ENCODE measurements around the gene TMEM201.
A peak's percentile ranks its signal among the peaks of the same experiment; 100 is the strongest.

Gene TMEM201

DNA sequence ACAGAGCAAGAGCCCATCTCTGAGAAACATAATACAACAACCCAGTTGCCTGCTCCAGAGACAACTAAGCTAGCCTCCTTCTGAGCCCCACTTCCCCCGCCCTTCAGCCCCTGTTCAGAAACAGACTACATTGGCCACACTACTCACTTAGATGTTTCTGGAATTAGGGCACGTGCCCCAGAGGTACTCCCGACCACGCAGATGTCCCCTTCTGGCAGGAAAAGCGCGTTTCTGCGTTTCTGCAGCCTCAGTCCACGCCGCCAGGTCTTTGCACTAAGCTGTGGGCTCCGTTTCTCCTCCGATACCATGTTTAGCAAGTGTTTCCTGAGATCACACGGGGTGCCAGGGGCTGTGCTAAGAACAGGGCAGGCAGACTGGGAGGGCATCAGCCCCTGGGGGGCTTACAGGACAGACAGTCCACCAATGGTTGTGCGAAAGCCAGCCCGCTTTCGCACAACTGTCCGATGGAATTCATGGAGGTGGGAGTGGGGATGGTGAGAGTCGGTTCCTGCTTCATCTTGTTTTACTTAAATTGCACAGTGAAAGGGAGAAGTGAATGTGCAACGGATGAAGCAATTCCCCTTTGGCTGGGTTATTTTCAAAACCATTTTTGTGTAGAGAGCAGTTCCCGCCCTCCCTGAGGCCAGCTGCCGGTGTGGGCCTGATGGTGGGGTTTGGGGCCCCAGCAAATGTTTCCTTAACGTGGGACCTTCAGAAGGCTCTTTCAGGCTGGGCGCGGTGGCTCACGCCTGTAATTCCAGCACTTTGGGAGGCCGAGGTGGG lies 65.5 kb downstream of the TMEM201 start:
- Histone ChIP-seq H3K79me2 (ENCODE audit: control insufficient read depth, low read length) (peaks cover 53% of the 10 kb centered on the region), H3K27ac (ENCODE audit: low read depth, low read length) (peak overlapping the region; percentile 90), H4K20me1 (ENCODE audit: control insufficient read depth, insufficient read depth, low read depth, low read length) (no peaks in the 10 kb centered on the region), H3K4me3 (ENCODE audit: low read length) (peak overlapping the region; percentile 86), H3K4me1 (ENCODE audit: control insufficient read depth, low read length) (peaks cover 60% of the 10 kb centered on the region), H3K27me3 (ENCODE audit: control insufficient read depth, low read length) (no peaks in the 10 kb centered on the region), H3K9me2 (replicated peaks; ENCODE audit: control insufficient read depth, low read length) (no peaks in the 10 kb centered on the region), H3K4me2 (ENCODE audit: low read length) (peak overlapping the region; percentile 85), H3F3A (ENCODE audit: control insufficient read depth, insufficient read depth) (peaks cover 21% of the 10 kb centered on the region), H3K9me3 (ENCODE audit: control insufficient read depth, insufficient read depth, low read length) (no peaks in the 10 kb centered on the region), H3K36me3 (ENCODE audit: control insufficient read depth, low read length) (no peaks in the 10 kb centered on the region)
- TF ChIP-seq, protein P1, sequence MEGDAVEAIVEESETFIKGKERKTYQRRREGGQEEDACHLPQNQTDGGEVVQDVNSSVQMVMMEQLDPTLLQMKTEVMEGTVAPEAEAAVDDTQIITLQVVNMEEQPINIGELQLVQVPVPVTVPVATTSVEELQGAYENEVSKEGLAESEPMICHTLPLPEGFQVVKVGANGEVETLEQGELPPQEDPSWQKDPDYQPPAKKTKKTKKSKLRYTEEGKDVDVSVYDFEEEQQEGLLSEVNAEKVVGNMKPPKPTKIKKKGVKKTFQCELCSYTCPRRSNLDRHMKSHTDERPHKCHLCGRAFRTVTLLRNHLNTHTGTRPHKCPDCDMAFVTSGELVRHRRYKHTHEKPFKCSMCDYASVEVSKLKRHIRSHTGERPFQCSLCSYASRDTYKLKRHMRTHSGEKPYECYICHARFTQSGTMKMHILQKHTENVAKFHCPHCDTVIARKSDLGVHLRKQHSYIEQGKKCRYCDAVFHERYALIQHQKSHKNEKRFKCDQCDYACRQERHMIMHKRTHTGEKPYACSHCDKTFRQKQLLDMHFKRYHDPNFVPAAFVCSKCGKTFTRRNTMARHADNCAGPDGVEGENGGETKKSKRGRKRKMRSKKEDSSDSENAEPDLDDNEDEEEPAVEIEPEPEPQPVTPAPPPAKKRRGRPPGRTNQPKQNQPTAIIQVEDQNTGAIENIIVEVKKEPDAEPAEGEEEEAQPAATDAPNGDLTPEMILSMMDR (IDR thresholded peaks at IDR 0.05; ENCODE audit: low read depth, low read length, poor library complexity, severe bottlenecking), result no peak
- TF ChIP-seq EZH2phosphoT487 (IDR thresholded peaks at IDR 0.05; ENCODE audit: borderline replicate concordance, low read length), result no peak

DNA sequence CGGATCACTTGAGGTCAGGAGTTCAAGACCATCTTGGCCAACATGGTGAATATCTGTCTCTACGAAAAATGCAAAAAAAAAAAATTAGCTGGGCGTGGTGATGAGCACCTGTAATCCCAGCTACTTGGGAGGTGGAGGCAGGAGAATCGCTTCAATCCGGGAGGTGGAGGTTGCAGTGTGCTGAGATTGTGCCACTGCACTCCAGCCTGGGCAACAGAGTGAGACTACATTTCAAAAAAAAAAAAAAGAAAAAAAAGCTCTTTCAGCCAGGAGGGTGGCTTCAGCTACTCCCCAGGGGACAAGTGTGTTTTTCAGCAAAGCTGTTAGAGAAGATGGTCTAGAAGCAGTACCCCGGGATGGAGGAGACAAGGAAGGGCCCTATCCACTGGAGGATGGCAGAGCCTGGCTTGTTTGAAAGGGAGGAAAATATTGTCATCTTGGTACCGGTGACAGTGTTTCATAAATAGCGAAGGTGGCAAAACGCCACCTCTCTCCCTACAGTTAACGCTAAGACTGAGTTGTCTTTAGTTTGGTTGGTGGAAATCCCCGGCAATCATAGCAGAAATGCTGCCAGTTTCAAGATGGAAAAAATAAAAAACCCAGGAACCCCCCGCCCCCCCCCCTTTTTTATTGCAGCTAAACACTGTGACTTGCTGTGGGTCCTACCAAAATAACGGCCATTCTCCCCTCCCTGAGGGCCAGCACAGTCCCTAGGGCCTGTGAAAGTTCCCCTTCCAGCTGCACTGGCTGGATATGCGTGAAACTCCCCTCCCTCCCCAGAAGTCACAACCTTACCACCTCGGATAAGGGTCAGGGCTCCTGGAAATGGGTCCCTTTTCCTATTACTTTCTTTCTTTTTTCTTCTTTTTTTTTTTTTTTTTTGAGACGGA lies 66.4 kb downstream of the TMEM201 start:
- peak overlapping the region; percentile 90 for H3K27ac ChIP-seq (ENCODE audit: low read depth, low read length)
- peak overlapping the region; percentile 85 for H3K4me2 ChIP-seq (ENCODE audit: low read length)
- H3K9me2 ChIP-seq (replicated peaks; ENCODE audit: control insufficient read depth, low read length), result no peaks in the 10 kb centered on the region
- peak overlapping the region; percentile 86 for H3K4me3 ChIP-seq (ENCODE audit: low read length)
- H3K4me1 ChIP-seq (ENCODE audit: control insufficient read depth, low read length), result peaks cover 60% of the 10 kb centered on the region
- peaks cover 22% of the 10 kb centered on the region for H3F3A ChIP-seq (ENCODE audit: control insufficient read depth, insufficient read depth)
- TF ChIP-seq EZH2phosphoT487 (IDR thresholded peaks at IDR 0.05; ENCODE audit: borderline replicate concordance, low read length), result no peak
- TF ChIP-seq, protein P1 (IDR thresholded peaks at IDR 0.05; ENCODE audit: low read depth, low read length, poor library complexity, severe bottlenecking), result no peak
- no peaks in the 10 kb centered on the region for H4K20me1 ChIP-seq (ENCODE audit: control insufficient read depth, insufficient read depth, low read depth, low read length)
- 0 out of 2 replicates have a peak, but pooled peaks cover under 1% of the 10 kb centered on the region for H3K36me3 ChIP-seq (ENCODE audit: control insufficient read depth, low read length)
- no peaks in the 10 kb centered on the region for H3K9me3 ChIP-seq (ENCODE audit: control insufficient read depth, insufficient read depth, low read length)
- no peaks in the 10 kb centered on the region for H3K27me3 ChIP-seq (ENCODE audit: control insufficient read depth, low read length)
- peaks cover 61% of the 10 kb centered on the region for H3K79me2 ChIP-seq (ENCODE audit: control insufficient read depth, low read length)

DNA sequence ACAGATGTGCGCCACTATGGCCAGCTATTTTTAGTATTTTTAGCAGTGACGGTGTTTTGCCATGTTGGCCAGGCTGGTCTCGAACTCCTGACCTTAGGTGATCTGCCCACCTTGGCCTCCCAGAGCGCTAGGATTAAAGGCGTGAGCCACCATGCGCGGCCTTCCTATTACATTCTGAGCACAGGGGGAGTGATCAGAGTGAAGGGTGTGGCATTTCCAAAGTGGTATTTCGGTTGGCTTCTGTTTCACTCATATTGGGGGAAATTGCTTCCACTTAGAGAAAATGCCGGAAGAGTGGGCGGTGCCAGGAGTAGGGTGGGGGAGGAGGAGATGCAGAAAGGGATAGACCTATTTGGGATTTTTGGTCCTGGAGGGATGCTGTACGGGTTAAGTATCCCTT lies 67.1 kb downstream of the TMEM201 start:
- TF ChIP-seq, protein P1 (IDR thresholded peaks at IDR 0.05; ENCODE audit: low read depth, low read length, poor library complexity, severe bottlenecking), result no peak
- no peak for TF ChIP-seq EZH2phosphoT487 (IDR thresholded peaks at IDR 0.05; ENCODE audit: borderline replicate concordance, low read length)
- H3F3A ChIP-seq (ENCODE audit: control insufficient read depth, insufficient read depth), result peaks cover 22% of the 10 kb centered on the region
- H3K79me2 ChIP-seq (ENCODE audit: control insufficient read depth, low read length), result peaks cover 66% of the 10 kb centered on the region
- H3K27me3 ChIP-seq (ENCODE audit: control insufficient read depth, low read length), result no peaks in the 10 kb centered on the region
- no peaks in the 10 kb centered on the region for H3K9me2 ChIP-seq (replicated peaks; ENCODE audit: control insufficient read depth, low read length)
- peaks cover 57% of the 10 kb centered on the region for H3K4me1 ChIP-seq (ENCODE audit: control insufficient read depth, low read length)
- H3K4me2 ChIP-seq (ENCODE audit: low read length), result peak overlapping the region; percentile 85
- 0 out of 2 replicates have a peak, but pooled peaks cover 2% of the 10 kb centered on the region for H3K36me3 ChIP-seq (ENCODE audit: control insufficient read depth, low read length)
- H3K4me3 ChIP-seq (ENCODE audit: low read length), result peak overlapping the region; percentile 86; the same call in 1 of the 2 replicates
- H3K27ac ChIP-seq (ENCODE audit: low read depth, low read length), result peak overlapping the region; percentile 90; the same call in 1 of the 2 replicates
- H4K20me1 ChIP-seq (ENCODE audit: control insufficient read depth, insufficient read depth, low read depth, low read length), result no peaks in the 10 kb centered on the region
- H3K9me3 ChIP-seq (ENCODE audit: control insufficient read depth, insufficient read depth, low read length), result no peaks in the 10 kb centered on the region

Data from DOHH2 (cell line).